ENCODE measurements around the gene PHOX2B.
"Not testable (repeated sequence)": the region's sequence is repeated elsewhere in the genome, so short reads cannot be mapped to it uniquely, and the experiment has no call there.

The PHOX2B gene

GRCh38 chr4:41748074-41748570, 403 bp downstream of the PHOX2B start:
- DNase-seq (ENCODE audit: extremely low read depth in 1 of 2, low read depth in 1 of 2), result no peak

- DNase-seq (ENCODE audit: extremely low read depth in 1 of 2, low read depth in 1 of 2), result no peak
Measured at GRCh38 chr4:41747230-41748055, 1.1 kb downstream of the PHOX2B start.

GRCh38 chr4:41746440-41747229, 1.9 kb downstream of the PHOX2B start:
- DNase-seq (ENCODE audit: extremely low read depth in 1 of 2, low read depth in 1 of 2), result no peak

GRCh38 chr4:41746025-41746439, 2.5 kb downstream of the PHOX2B start:
- DNase-seq (ENCODE audit: extremely low read depth in 1 of 2, low read depth in 1 of 2), result no peak

- DNase-seq (ENCODE audit: extremely low read depth in 1 of 2, low read depth in 1 of 2), result no peak
Measured at GRCh38 chr4:41745292-41746024, 3.1 kb downstream of the PHOX2B start.

- no peak for DNase-seq (ENCODE audit: extremely low read depth in 1 of 2, low read depth in 1 of 2)
Measured at GRCh38 chr4:41744572-41745291, 3.8 kb downstream of the PHOX2B start.

- DNase-seq (ENCODE audit: extremely low read depth in 1 of 2, low read depth in 1 of 2), result no peak
Measured at GRCh38 chr4:41741354-41741753, 7.2 kb downstream of the PHOX2B start.

- not testable (repeated sequence) for DNase-seq (ENCODE audit: extremely low read depth in 1 of 2, low read depth in 1 of 2)
Measured at GRCh38 chr4:41737491-41737890, 11.0 kb downstream of the PHOX2B start.

GRCh38 chr4:41734371-41734770, 14.2 kb downstream of the PHOX2B start:
- no peak for DNase-seq (ENCODE audit: extremely low read depth in 1 of 2, low read depth in 1 of 2)

GRCh38 chr4:41731569-41732126, 16.9 kb downstream of the PHOX2B start:
- no peak for DNase-seq (ENCODE audit: extremely low read depth in 1 of 2, low read depth in 1 of 2)

- no peak for DNase-seq (ENCODE audit: extremely low read depth in 1 of 2, low read depth in 1 of 2)
Measured at GRCh38 chr4:41728573-41728913, 20.0 kb downstream of the PHOX2B start.

GRCh38 chr4:41727861-41728572, 20.5 kb downstream of the PHOX2B start:
- no peak for DNase-seq (ENCODE audit: extremely low read depth in 1 of 2, low read depth in 1 of 2)

GRCh38 chr4:41725254-41725653, 23.3 kb downstream of the PHOX2B start:
- DNase-seq (ENCODE audit: extremely low read depth in 1 of 2, low read depth in 1 of 2), result no peak

GRCh38 chr4:41723286-41723685, 25.2 kb downstream of the PHOX2B start:
- DNase-seq (ENCODE audit: extremely low read depth in 1 of 2, low read depth in 1 of 2), result no peak

- no peak for DNase-seq (ENCODE audit: extremely low read depth in 1 of 2, low read depth in 1 of 2)
Measured at GRCh38 chr4:41722181-41722580, 26.3 kb downstream of the PHOX2B start.

GRCh38 chr4:41719417-41719816, 29.1 kb downstream of the PHOX2B start:
- no peak for DNase-seq (ENCODE audit: extremely low read depth in 1 of 2, low read depth in 1 of 2)

- no peak for DNase-seq (ENCODE audit: extremely low read depth in 1 of 2, low read depth in 1 of 2)
Measured at GRCh38 chr4:41718907-41719306, 29.6 kb downstream of the PHOX2B start.

GRCh38 chr4:41715155-41715554, 33.4 kb downstream of the PHOX2B start:
- DNase-seq (ENCODE audit: extremely low read depth in 1 of 2, low read depth in 1 of 2), result no peak

- no peak for DNase-seq (ENCODE audit: extremely low read depth in 1 of 2, low read depth in 1 of 2)
Measured at GRCh38 chr4:41714364-41715000, 34.0 kb downstream of the PHOX2B start.

Measured in activated CD8-positive, alpha-beta memory T cell treated with anti-CD3 and anti-CD28 coated beads for 1 hour (primary cell).